CMK (cell line): ENCODE measurements around the gene AANAT.

Experiments used
- DNase-seq: peaks from one replicate; pipeline ENCODE4 v3.0.0-alpha.2; 2010; ENCODE audit warnings: low read depth

Gene AANAT

GRCh38 chr17:76491271-76492122 lies 24.1 kb downstream of the AANAT start:
- no peak for DNase-seq

DNA sequence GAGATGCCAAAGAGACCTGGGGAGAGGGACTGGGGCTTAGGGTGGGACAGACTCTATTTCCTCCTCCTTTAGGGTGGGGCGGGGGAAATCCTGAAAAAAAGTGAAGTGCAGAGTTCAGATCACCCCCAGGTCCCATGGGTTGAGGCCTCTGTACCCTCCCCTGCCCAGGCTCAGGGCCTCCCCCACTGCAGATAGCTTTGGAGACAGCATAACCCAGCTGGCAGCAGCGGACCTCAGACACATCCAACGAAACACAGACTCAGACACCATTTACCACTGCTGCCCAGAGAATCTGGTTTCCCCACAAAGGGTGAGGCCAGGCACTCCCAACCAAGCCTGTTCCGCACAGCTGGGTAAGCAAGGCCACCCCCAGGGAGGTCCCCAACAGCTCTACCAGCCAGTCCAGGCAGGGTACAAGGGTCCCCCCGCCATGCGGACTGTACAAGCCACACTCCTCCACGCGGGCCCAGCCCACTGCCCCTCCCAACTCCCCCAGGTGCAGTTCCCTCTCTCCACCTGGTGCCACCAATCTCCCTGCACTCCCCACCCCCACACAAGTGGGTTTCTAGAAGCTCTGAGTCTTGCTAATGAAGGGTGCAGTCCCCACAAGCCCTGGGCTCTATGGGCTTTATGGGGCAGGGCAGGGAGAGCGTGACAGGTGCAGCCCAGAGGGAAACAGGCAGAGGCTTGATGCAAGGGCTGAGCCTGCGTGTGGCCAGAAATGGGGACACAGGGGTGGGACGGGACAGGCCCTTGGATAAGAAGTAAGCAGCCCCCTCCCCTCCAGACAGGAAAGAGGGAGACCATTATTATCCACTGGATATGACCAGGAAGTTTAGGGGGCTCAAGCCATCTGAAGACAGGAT lies 25.0 kb downstream of the AANAT start:
- no peak for DNase-seq

DNA sequence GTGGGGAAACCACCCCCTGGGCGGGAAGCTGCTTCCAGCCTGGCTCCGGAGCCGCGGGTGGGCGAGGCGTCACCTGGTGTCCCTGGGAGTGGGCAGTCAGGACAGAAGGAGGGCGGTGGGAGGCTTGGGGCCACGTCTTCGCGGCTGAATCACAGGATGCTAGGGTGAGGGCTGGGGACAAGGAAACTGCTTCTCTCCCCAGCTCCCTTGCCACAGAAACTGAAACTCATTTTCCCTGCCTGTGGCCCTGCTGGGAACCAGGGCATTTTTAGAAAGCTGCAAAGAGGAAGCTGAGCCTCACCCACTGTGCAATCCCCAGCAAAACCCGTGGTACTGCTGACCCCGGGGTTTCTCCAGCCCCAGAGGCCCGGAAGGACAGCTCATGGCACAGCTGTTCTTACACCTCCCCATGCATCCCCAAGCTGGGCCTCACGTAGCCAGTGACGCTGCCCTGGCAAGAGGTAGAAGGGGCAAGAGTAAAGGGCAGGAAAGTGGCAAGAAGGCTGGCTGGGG lies 25.6 kb downstream of the AANAT start:
- no peak for DNase-seq

GRCh38 chr17:76493505-76494167 lies 26.2 kb downstream of the AANAT start:
- DNase-seq, result no peak

DNA sequence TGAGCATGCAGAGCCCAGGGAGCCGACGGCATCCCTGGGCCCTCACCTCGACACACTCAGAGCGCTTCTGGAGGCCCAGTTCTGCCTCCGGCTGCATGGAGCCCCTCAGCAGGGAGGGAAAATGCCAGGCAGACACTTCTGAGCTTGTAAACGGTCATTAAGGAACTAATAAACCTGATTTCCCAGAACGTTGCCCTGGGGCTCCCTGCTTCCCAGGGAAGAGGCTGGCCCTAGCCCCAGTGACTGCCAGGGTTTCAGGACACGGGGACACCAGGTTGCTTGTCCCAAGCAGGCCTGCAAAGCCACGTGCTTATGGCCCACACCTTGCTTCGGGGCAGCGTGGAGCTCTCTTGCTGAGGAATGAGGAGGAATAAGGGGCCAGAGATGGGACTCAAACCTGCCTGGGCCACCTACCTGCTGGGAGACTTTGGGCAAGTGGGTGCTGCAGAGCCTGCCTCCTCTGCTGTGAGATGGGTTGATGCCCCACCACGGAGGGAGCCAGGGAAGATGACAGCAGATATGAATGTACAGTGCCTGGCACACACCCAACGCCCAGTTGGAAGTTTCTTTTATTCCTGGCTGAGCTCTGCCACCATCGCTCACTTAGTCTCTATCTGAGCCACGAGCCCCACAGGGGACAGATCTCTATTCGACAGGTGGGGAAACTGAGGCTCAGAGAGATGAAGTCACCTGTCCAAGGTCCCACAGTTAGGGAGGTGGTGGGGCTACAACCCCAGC lies 28.4 kb downstream of the AANAT start:
- no peak for DNase-seq

DNA sequence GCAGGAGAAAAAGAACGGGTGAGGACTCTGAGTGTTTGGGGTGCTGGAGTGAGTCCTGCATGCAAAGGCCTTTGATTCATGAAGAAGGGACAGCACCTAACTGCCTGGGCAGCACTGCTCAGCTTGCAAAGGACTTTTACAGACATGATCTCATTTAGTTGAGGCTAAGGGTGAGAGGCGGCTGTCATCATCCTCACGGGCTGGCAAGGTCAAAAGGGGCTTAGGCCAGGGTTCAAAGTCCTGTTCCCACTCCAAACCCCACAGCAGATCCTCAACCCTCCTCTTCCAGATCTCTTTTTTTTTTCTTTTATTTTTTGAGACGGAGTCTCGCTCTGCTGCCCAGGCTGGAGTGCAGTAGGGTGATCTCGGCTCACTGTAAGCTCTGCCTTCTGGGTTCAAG lies 29.1 kb downstream of the AANAT start:
- no peak for DNase-seq

DNA sequence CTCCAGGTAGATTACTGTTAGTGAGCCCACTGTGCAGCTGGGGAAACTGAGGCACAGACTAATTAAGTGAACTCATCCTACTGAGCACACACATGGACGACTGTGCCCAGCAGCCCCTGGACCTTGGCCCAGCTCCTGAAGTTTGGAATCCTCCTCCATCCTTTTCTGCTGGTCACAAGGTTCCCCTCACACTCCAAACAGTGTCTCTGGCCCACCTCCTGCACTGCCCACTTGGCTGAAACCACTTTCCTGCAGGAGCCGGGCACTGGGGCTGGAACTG lies 30.2 kb downstream of the AANAT start:
- DNase-seq, result no peak

DNA sequence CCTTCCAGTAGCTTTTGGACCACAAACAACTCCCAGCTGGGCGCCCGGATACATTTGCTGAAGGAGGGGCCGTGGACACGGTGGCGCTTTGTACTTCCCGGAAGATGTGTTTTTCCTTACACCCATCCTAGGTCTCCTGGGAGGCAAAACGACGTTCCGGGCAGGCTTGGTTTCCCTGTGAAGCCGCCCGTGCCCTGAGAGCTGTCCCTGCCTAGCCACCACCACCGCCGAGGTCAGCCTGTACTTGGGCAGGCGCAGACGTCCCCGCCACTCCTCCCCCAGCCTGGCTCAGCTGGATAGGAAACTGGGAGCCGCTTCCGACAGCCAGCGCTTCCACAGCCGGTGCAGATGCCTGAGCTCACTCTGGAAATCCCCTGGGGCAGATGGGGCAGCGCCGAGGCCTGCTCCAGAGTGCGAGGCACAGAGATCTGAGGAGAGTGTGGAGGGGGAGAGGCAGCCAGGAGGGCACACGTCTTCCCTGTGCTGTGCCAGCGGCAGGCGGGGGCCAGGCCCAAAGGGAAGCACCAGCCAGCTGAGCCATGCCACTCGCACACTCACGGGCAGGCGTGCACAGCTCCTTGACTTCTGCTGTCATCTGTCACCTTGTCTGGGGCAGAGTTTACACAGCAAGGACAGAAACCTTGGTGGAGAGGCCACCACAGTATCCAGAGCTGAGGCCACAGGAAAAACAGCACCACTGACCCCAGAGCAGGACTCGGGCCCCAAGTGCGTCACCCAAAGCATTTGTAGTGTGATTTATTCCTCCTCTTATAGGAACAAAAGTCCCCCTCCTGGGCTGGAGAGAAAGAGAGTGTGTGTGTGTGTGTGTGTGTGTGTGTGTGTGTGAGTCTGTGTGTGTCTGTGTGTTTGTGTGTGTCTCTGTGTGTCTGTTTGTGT lies 30.8 kb downstream of the AANAT start:
- DNase-seq, result no peak

DNA sequence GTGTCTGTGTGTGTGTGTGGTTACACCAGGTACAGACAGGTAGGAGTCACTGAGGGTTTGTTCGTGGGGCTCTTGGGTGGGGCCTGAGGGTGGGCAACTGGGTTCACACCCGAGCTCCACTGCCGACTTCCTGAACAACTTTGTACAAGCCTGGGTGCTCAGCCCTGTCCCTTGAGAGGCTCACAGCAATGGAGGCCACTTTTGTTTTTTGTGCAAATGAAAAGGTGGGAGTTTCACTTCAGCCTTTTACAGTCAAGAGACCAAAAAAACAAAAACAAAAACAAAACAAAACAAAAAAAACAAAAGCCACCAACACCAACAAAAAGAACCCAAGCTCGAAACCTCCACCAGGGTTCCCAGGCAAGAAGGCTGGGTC lies 31.5 kb downstream of the AANAT start:
- no peak for DNase-seq

- no peak for DNase-seq
Observed at GRCh38 chr17:76499267-76499667, 31.9 kb downstream of the AANAT start.

- DNase-seq, result no peak
Observed at GRCh38 chr17:76500074-76500746, 32.8 kb downstream of the AANAT start.

DNA sequence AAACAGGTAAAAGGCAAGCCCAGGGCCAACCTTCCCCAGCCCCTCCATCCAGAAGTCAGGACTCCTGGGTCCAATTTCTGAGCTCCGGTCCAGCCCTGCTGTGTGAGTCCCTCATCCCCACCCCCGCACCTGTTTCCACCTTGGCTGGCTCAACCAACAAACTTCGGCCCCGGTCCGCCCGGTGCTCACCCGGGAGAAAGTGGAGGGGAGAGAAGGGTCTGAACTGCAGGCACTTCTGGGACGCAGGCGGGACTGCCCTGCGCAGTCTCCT lies 33.3 kb downstream of the AANAT start:
- DNase-seq, result no peak

- DNase-seq, result peak; percentile 66
Observed at GRCh38 chr17:76501018-76501826, 33.8 kb downstream of the AANAT start, which contains the start of gene RHBDF2. Gene RHBDF2, minus strand, starts transcription at chr17:76501423. Its CDS starts 19,899 bp downstream, at chr17:76481524.

DNA sequence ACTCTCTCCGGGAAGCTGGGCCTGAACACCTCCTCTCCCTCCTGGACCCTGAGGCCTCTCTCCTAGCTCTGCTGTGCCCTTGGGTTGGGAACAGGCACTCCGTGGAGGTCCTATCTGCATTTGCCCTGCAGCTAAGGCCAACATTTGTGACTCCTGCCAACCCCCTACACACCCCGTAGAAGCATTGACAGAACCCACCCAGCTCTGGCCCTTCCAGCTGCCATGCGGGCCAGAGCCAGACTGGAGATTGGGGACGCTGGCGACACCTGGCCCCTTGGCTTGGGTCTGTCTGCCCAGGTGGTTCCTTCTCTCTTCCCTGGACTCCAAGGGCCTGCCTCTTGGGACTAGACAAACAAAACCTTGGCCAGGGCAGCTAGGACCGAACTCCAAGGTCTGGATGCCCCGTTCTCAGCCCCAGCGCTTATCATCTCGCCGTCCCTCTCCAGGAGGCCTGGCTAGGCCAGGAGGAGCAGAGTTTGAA lies 34.5 kb downstream of the AANAT start:
- no peak for DNase-seq

DNA sequence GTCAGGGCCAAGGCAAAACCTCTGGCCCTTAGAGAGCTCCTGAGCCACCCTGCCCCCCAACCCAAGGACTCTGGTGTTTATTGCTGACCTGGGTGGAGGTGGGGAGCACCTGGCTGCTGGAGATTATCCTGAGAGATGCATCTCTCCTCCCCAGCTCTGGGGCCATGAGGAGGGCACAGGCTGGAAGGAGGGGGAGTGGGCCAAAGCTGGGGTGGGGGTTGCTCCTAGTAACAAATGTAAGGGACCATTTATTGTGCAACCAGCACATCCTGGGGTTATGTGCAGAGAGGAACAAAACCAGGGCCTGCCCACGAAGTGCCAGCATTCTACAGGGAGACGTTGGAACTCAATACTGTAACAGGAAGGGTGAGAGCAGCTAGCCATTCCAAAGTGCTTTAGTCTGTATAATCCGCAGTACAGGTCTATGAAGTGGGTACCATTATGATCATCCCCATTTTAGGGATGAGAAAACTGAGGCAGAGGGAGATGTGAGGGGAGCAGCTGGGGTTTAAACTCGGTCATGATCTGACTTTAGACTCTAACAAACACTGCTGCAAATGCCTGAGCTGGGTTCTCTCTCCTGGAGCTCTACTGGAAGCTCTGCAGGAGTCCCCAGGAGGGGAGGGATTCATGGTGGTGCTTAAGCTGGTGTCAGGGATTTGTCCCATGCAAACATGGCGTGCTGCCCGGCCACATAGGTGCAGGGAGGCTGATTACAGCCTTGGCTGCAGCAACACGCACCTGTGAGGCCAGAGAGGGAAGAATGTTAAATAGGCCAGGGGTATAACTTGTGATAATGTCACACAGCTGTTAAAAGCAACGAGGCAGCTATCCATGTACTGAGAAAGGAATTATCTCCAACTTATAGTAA lies 35.2 kb downstream of the AANAT start:
- DNase-seq, result no peak

GRCh38 chr17:76504117-76504516 lies 36.7 kb downstream of the AANAT start:
- no peak for DNase-seq

- DNase-seq, result no peak
Observed at GRCh38 chr17:76506408-76507345, 39.3 kb downstream of the AANAT start.
